Measurements from ENCODE around the gene EXOC5. TPM values are rescaled to one million over a fixed set of nuclear protein-coding genes. Genes with fewer than 3 reads are reported as not detected.
"Not testable (repeated sequence)": the region's sequence is repeated elsewhere in the genome, so short reads cannot be mapped to it uniquely, and the experiment has no call there.

EXOC5 gene
- total RNA-seq, 2 experiments from 2014 or later = 78.0 to 81.8 TPM

GRCh38 chr14:57227083-57227482 lies 41.6 kb downstream of the EXOC5 start:
- no peak for DNase-seq
- Mint-ChIP-seq H3K36me3 (peaks cover 32% of the 10 kb centered on the region), H3K9me3 (peaks cover 4% of the 10 kb centered on the region), H3K27ac (no peak overlapping the region), H3K4me3 (no peak overlapping the region), H3K27me3 (no peaks in the 10 kb centered on the region), H3K4me1 (peaks cover 5% of the 10 kb centered on the region)

GRCh38 chr14:57221931-57222330 lies 46.8 kb downstream of the EXOC5 start:
- peaks cover 17% of the 10 kb centered on the region for H3K36me3 Mint-ChIP-seq

GRCh38 chr14:57212919-57213318 lies 55.8 kb downstream of the EXOC5 start:
- H3K4me1 Mint-ChIP-seq = no peaks in the 10 kb centered on the region
- no peak overlapping the region for H3K27ac Mint-ChIP-seq
- H3K9me3 Mint-ChIP-seq = no peaks in the 10 kb centered on the region
- no peaks in the 10 kb centered on the region for H3K27me3 Mint-ChIP-seq
- peaks cover 16% of the 10 kb centered on the region for H3K36me3 Mint-ChIP-seq
- DNase-seq = no peak
- H3K4me3 Mint-ChIP-seq = no peak overlapping the region

More at GRCh38 chr14:57221931-57222330, 46.8 kb downstream of the EXOC5 start:
- no peak overlapping the region for H3K27ac Mint-ChIP-seq
- peaks cover 4% of the 10 kb centered on the region for H3K4me1 Mint-ChIP-seq
- no peak for DNase-seq
- no peaks in the 10 kb centered on the region for H3K9me3 Mint-ChIP-seq
- no peaks in the 10 kb centered on the region for H3K27me3 Mint-ChIP-seq
- H3K4me3 Mint-ChIP-seq = no peak overlapping the region

GRCh38 chr14:57209561-57209960 lies 59.1 kb downstream of the EXOC5 start:
- DNase-seq = no peak
- Mint-ChIP-seq H3K36me3 (peaks cover 8% of the 10 kb centered on the region), H3K27me3 (no peaks in the 10 kb centered on the region), H3K4me1 (no peaks in the 10 kb centered on the region), H3K27ac (no peak overlapping the region), H3K4me3 (no peak overlapping the region), H3K9me3 (no peaks in the 10 kb centered on the region)

- no peaks in the 10 kb centered on the region for H3K27me3 Mint-ChIP-seq
- H3K27ac Mint-ChIP-seq = no peak overlapping the region
- no peak for DNase-seq
- no peaks in the 10 kb centered on the region for H3K4me1 Mint-ChIP-seq
- no peaks in the 10 kb centered on the region for H3K9me3 Mint-ChIP-seq
- H3K4me3 Mint-ChIP-seq = no peak overlapping the region
- no peaks in the 10 kb centered on the region for H3K36me3 Mint-ChIP-seq
These were observed 62.8 kb downstream of the EXOC5 start for GRCh38 chr14:57205938-57206337.

GRCh38 chr14:57202672-57203071 lies 66.0 kb downstream of the EXOC5 start:
- not testable (repeated sequence) for H3K27ac Mint-ChIP-seq, H3K4me1 Mint-ChIP-seq

GRCh38 chr14:57199921-57200320 lies 68.8 kb downstream of the EXOC5 start:
- peaks cover 12% of the 10 kb centered on the region for H3K27me3 Mint-ChIP-seq
- no peak for DNase-seq
- H3K4me1 Mint-ChIP-seq = peaks cover 4% of the 10 kb centered on the region
- H3K27ac Mint-ChIP-seq = no peak overlapping the region
- no peaks in the 10 kb centered on the region for H3K9me3 Mint-ChIP-seq
- H3K4me3 Mint-ChIP-seq = no peak overlapping the region
- no peaks in the 10 kb centered on the region for H3K36me3 Mint-ChIP-seq

More at GRCh38 chr14:57202672-57203071, 66.0 kb downstream of the EXOC5 start:
- not testable (repeated sequence) for H3K9me3 Mint-ChIP-seq, H3K4me3 Mint-ChIP-seq, DNase-seq, H3K36me3 Mint-ChIP-seq, H3K27me3 Mint-ChIP-seq

- Mint-ChIP-seq H3K4me3 (no peak overlapping the region), H3K4me1 (no peaks in the 10 kb centered on the region), H3K27me3 (peaks cover 33% of the 10 kb centered on the region), H3K36me3 (no peaks in the 10 kb centered on the region), H3K9me3 (no peaks in the 10 kb centered on the region), H3K27ac (no peak overlapping the region)
- no peak for DNase-seq
These were observed 79.6 kb downstream of the EXOC5 start for GRCh38 chr14:57189070-57189469.

GRCh38 chr14:57182760-57183503 lies 85.8 kb downstream of the EXOC5 start:
- Mint-ChIP-seq H3K27ac (no peak overlapping the region), H3K4me3 (no peak overlapping the region), H3K36me3 (no peaks in the 10 kb centered on the region), H3K4me1 (no peaks in the 10 kb centered on the region), H3K27me3 (peaks cover 16% of the 10 kb centered on the region), H3K9me3 (no peaks in the 10 kb centered on the region)
- DNase-seq = no peak

GRCh38 chr14:57179273-57179672 lies 89.4 kb downstream of the EXOC5 start:
- H3K4me3 Mint-ChIP-seq = no peak overlapping the region
- H3K9me3 Mint-ChIP-seq = no peaks in the 10 kb centered on the region
- no peaks in the 10 kb centered on the region for H3K4me1 Mint-ChIP-seq
- DNase-seq = no peak
- H3K36me3 Mint-ChIP-seq = no peaks in the 10 kb centered on the region
- no peak overlapping the region for H3K27ac Mint-ChIP-seq
- peaks cover 13% of the 10 kb centered on the region for H3K27me3 Mint-ChIP-seq

GRCh38 chr14:57174466-57174865 lies 94.2 kb downstream of the EXOC5 start:
- Mint-ChIP-seq H3K27ac (no peak overlapping the region), H3K36me3 (no peaks in the 10 kb centered on the region), H3K9me3 (no peaks in the 10 kb centered on the region), H3K4me1 (no peaks in the 10 kb centered on the region), H3K27me3 (peaks cover 9% of the 10 kb centered on the region), H3K4me3 (no peak overlapping the region)
- DNase-seq = no peak

- Mint-ChIP-seq H3K27me3 (peaks cover 9% of the 10 kb centered on the region), H3K9me3 (no peaks in the 10 kb centered on the region), H3K36me3 (no peaks in the 10 kb centered on the region), H3K27ac (no peak overlapping the region), H3K4me1 (no peaks in the 10 kb centered on the region), H3K4me3 (no peak overlapping the region)
- no peak for DNase-seq
These were observed 96.8 kb downstream of the EXOC5 start for GRCh38 chr14:57171903-57172302.

GRCh38 chr14:57171363-57171762 lies 97.3 kb downstream of the EXOC5 start:
- Mint-ChIP-seq H3K9me3 (no peaks in the 10 kb centered on the region), H3K4me1 (no peaks in the 10 kb centered on the region), H3K36me3 (no peaks in the 10 kb centered on the region), H3K4me3 (no peak overlapping the region), H3K27me3 (peaks cover 9% of the 10 kb centered on the region), H3K27ac (no peak overlapping the region)
- DNase-seq = no peak

GRCh38 chr14:57169901-57170300 lies 98.8 kb downstream of the EXOC5 start:
- no peaks in the 10 kb centered on the region for H3K4me1 Mint-ChIP-seq
- H3K36me3 Mint-ChIP-seq = no peaks in the 10 kb centered on the region
- H3K27ac Mint-ChIP-seq = no peak overlapping the region
- H3K9me3 Mint-ChIP-seq = no peaks in the 10 kb centered on the region
- DNase-seq = no peak
- peaks cover 9% of the 10 kb centered on the region for H3K27me3 Mint-ChIP-seq
- no peak overlapping the region for H3K4me3 Mint-ChIP-seq

- no peak overlapping the region for H3K4me3 Mint-ChIP-seq
- no peaks in the 10 kb centered on the region for H3K9me3 Mint-ChIP-seq
- H3K27me3 Mint-ChIP-seq = peaks cover 6% of the 10 kb centered on the region
- H3K27ac Mint-ChIP-seq = no peak overlapping the region
- DNase-seq = no peak
- H3K36me3 Mint-ChIP-seq = no peaks in the 10 kb centered on the region
- no peaks in the 10 kb centered on the region for H3K4me1 Mint-ChIP-seq
These were observed 100.5 kb downstream of the EXOC5 start for GRCh38 chr14:57168138-57168679.

GRCh38 chr14:57161583-57162234 lies 107.0 kb downstream of the EXOC5 start:
- Mint-ChIP-seq H3K4me1 (no peaks in the 10 kb centered on the region), H3K4me3 (no peak overlapping the region), H3K9me3 (no peaks in the 10 kb centered on the region), H3K27ac (no peak overlapping the region), H3K36me3 (no peaks in the 10 kb centered on the region), H3K27me3 (peaks cover 12% of the 10 kb centered on the region)
- no peak for DNase-seq

All from activated naive CD8-positive, alpha-beta T cell treated with anti-CD3 and anti-CD28 coated beads for 36 hours (primary cell).